Measurements from ENCODE around the gene ZNF621.
"Not testable (repeated sequence)": the region's sequence is repeated elsewhere in the genome, so short reads cannot be mapped to it uniquely, and the experiment has no call there.

Gene ZNF621

GRCh38 chr3:40546816-40547215 is 22.1 kb downstream of the ZNF621 start:
- peak; percentile 55 for DNase-seq (ENCODE audit: low read depth)

DNA sequence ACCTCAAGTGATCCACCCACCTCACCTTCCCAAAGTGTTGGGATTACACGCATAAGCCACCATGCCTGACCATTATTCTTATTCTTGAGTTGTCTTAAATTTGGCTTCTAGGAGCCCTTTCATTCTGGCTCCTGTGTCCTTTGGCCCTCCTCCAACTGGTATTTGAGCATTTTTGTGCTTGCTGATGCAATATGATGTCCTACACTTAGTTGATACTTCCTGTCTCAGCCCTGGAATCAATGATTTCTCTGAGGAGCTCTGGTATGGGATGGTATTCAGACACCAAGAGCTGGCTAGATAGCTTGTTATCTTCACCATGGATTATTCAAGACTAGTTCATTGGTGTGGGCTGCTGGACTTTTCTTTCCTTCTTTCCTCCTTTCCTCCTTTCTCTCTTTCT is 25.4 kb downstream of the ZNF621 start:
- peak; percentile 17 for DNase-seq (ENCODE audit: low read depth)

GRCh38 chr3:40557575-40558161 is 32.9 kb downstream of the ZNF621 start:
- no peak for DNase-seq (ENCODE audit: low read depth)

DNA sequence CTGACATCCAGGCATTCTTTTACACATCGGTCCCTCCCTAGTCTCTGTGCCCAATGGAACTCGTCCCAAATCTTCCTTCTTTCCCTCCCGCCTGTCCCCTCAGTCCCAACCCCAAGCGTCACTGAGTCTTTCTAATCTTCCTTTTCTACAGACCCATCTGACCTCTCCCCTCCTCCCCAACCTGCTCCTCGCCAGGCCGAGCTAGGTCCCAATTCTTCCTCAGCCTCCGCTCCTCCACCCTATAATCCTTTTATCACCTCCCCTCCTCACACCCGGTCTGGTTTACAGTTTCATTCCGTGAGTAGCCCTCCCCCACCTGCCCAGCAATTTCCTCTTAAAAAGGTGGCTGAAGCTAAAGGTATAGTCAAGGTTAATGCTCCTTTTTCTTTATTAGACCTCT is 37.7 kb downstream of the ZNF621 start:
- not testable (repeated sequence) for DNase-seq (ENCODE audit: low read depth)

- DNase-seq (ENCODE audit: low read depth) = not testable (repeated sequence)
Measured at GRCh38 chr3:40565629-40566028, 40.9 kb downstream of the ZNF621 start.

GRCh38 chr3:40566694-40567093 is 41.9 kb downstream of the ZNF621 start:
- no peak for DNase-seq (ENCODE audit: low read depth)

GRCh38 chr3:40572588-40572987 is 47.8 kb downstream of the ZNF621 start:
- no peak for DNase-seq (ENCODE audit: low read depth)

DNA sequence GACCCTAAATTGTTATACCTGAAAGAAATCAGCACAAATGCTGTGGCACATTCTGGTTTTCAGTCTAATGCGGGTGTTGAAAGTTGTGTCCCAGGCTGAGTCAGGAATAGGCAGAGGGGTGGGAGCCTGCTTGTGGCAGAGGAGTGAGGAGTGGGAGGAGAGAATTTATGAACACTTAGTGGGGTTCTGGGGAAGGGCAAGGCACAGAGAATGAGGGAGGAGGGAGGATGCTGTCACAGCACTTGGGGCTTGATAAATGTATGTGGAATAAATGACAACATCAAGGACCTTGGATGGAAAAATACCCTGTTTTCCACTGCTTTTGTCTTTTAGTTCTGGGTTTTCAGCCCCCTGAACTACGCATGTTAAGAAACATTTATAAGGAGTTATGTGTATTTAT is 49.3 kb downstream of the ZNF621 start:
- no peak for DNase-seq (ENCODE audit: low read depth)

DNA sequence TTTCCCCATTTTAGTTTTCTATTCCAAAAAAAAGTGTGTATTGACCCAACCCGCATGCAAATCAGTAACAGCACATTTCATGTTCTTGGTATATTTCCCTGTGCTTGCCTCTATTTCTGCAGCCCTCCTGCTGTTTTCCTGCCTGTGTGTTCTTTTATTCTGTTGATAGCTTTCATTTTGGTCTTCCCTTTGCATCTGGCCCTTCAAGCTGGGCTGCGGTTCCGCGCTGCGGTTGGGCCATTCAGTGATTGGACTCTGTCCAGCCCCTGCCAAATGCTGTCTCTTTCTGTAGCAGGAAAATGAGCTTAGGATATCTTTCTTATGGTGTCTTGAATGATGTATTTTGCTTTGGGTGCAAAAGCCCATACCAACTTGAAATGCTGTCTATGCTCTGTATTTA is 49.9 kb downstream of the ZNF621 start:
- no peak for DNase-seq (ENCODE audit: low read depth)

GRCh38 chr3:40576396-40576795 is 51.6 kb downstream of the ZNF621 start:
- DNase-seq (ENCODE audit: low read depth) = no peak

- DNase-seq (ENCODE audit: low read depth) = peak; percentile 67
Measured at GRCh38 chr3:40580494-40581091, 55.8 kb downstream of the ZNF621 start.

- no peak for DNase-seq (ENCODE audit: low read depth)
Measured at GRCh38 chr3:40581166-40581565, 56.4 kb downstream of the ZNF621 start.

GRCh38 chr3:40582401-40583027 is 57.8 kb downstream of the ZNF621 start:
- no peak for DNase-seq (ENCODE audit: low read depth)

DNA sequence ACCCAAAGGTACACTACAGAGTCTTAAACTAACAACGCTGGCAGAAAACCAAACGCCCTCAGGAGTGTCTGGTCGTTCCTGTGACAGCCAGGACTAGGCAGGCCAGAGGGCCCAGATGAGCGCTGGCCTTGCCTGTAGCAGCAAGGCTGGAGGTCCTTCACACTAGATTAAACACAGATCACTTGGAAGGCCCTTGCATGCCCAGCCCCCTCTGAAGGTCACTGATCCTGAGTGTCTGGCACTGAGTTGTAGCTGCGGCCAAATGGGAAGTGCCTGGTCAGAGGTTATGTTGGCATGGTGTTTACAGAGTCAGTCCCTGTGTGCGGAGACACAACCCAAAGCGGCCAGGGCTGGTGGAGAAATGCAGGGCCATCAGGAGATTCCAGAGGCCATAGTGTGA is 58.9 kb downstream of the ZNF621 start:
- DNase-seq (ENCODE audit: low read depth) = no peak

- peak; percentile 73 for DNase-seq (ENCODE audit: low read depth)
Measured at GRCh38 chr3:40584625-40585189, 59.9 kb downstream of the ZNF621 start.

GRCh38 chr3:40585381-40586016 is 60.7 kb downstream of the ZNF621 start:
- no peak for DNase-seq (ENCODE audit: low read depth)

DNA sequence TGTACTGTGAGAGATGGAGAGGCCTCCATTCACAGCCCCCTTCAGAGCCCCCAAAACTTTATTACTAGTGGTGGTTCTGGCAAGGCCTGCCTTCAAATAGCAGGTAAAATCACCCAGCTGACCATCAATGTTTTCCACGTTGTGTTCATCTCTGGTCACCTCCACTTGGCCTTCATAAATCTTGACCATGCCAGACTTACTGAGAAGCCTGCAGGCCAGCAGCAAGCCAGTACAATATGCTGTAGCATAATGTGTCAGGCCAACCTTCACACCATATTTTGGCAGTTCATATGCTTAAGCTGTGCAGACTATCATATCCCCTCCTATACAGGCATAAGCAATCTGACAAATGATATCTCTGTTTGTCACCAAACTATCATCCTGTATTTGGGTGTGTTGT is 62.1 kb downstream of the ZNF621 start:
- no peak for DNase-seq (ENCODE audit: low read depth)

DNA sequence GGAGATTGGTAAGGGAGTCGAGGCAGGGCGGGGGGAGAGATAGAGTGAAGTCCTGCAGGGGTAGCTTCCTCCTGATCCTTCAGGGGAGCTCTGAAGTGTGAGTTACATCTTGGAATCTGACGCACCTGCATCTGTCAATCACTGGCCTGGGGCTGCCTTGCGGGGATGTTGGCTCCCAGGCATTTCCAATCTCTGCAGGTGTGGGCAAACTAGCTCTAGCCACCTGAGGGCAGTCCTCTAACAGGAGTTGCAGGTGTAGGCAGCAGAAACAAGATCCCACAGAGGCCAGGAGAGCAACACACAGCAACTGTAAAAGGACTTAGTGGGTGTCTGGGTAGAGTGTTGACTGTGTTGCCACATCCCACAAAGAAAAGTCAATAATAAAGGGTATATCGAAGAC is 63.6 kb downstream of the ZNF621 start:
- DNase-seq (ENCODE audit: low read depth) = no peak

All from EH (cell line).